Liver (tissue), 9 donors: ENCODE data around the gene SH3PXD2A. TPM values are rescaled to one million over a fixed set of nuclear protein-coding genes. Genes with fewer than 3 reads are reported as not detected.
A peak's percentile ranks its signal among the peaks of the same experiment; 100 is the strongest.

Experiments
- DNase-seq: peaks from one replicate; pipeline ENCODE4 v3.0.0-alpha.2; 2017; ENCODE audit warnings: low spot score
- H3K27ac ChIP-seq, 2 donors: one replicate each; pipeline ENCODE4 v1.7.0; 2013; ENCODE audit warnings: inconsistent platforms in 2 of 2, low read length in 2 of 2, control low read depth in 1 of 2, low read depth in 1 of 2, mild to moderate bottlenecking in 1 of 2
- H3K27me3 ChIP-seq, 4 donors: one replicate each; pipeline versions ENCODE4 v1.6.1 to v1.7.0; 2013; ENCODE audit warnings: low read length in 3 of 4, inconsistent platforms in 1 of 4, mild to moderate bottlenecking in 1 of 4, moderate library complexity in 1 of 4; ENCODE audit not compliant: control insufficient read depth in 4 of 4, insufficient read depth in 4 of 4
- H3K36me3 ChIP-seq, 4 donors: one replicate each; pipeline versions ENCODE4 v1.6.1 to v1.7.0; 2013; ENCODE audit warnings: low read length in 3 of 4, mild to moderate bottlenecking in 3 of 4, low read depth in 1 of 4, moderate library complexity in 1 of 4; ENCODE audit not compliant: control insufficient read depth in 4 of 4, insufficient read depth in 3 of 4
- H3K4me1 ChIP-seq, 4 donors: one replicate each; pipeline versions ENCODE4 v1.6.1 to v1.7.0; 2013; ENCODE audit warnings: low read length in 3 of 4, mild to moderate bottlenecking in 3 of 4, moderate library complexity in 1 of 4; ENCODE audit not compliant: control insufficient read depth in 4 of 4, insufficient read depth in 4 of 4
- H3K4me3 ChIP-seq, 3 donors: one replicate each; pipeline versions ENCODE4 v1.6.1 to v1.7.0; 2013; ENCODE audit warnings: low read length in 3 of 3, control low read depth in 1 of 3, low read depth in 1 of 3, mild to moderate bottlenecking in 1 of 3
- H3K9ac ChIP-seq, 2 donors: one replicate each; pipeline ENCODE4 v1.7.0; 2013; ENCODE audit warnings: low read length in 2 of 2, mild to moderate bottlenecking in 2 of 2, moderate library complexity in 2 of 2, control low read depth in 1 of 2, low read depth in 1 of 2
- H3K9me3 ChIP-seq, 4 donors: one replicate each; pipeline versions ENCODE4 v1.6.1 to v1.7.0; 2013; ENCODE audit warnings: low read length in 3 of 4; ENCODE audit not compliant: control insufficient read depth in 4 of 4
- CTCF ChIP-seq: fragments of 150-350 bp; IDR thresholded peaks from 2 replicates; pipeline ENCODE4 v1.5.1; 2017; ENCODE audit warnings: improper control_type of control experiment, low read depth, low read length; ENCODE audit not compliant: missing input control
- EGR1 ChIP-seq, 2 donors: IDR thresholded peaks; 2 replicates each; pipeline ENCODE4 v1.6.1; 2016 to 2018; ENCODE audit warnings: antibody characterized with exemption in 2 of 2, low read depth in 2 of 2
- FOXA1 ChIP-seq: IDR thresholded peaks from 2 replicates; pipeline ENCODE4 v1.6.1; 2016; ENCODE audit warnings: antibody characterized with exemption
- FOXA2 ChIP-seq: IDR thresholded peaks from 2 replicates; pipeline ENCODE4 v1.6.1; 2016; ENCODE audit warnings: antibody characterized with exemption
- GABPA ChIP-seq, 2 donors: IDR thresholded peaks in 1 of 2; conservative IDR thresholded peaks in 1 of 2; 2 replicates each; pipeline ENCODE4 v1.6.1; 2016; ENCODE audit warnings: antibody characterized with exemption in 2 of 2, mild to moderate bottlenecking in 1 of 2, moderate library complexity in 1 of 2
- HNF4A ChIP-seq, 2 donors: conservative IDR thresholded peaks; 2 replicates each; pipeline ENCODE4 v1.6.1; 2016; ENCODE audit warnings: antibody characterized with exemption in 2 of 2, mild to moderate bottlenecking in 2 of 2
- HNF4G ChIP-seq: IDR thresholded peaks from 2 replicates; pipeline ENCODE4 v1.6.1; 2016; ENCODE audit warnings: antibody characterized with exemption
- JUND ChIP-seq, 2 donors: IDR thresholded peaks; 2 replicates each; pipeline ENCODE4 v1.6.1; 2016; ENCODE audit warnings: antibody characterized with exemption in 2 of 2
- NR2F2 ChIP-seq: IDR thresholded peaks from 2 replicates; pipeline ENCODE4 v1.6.1; 2016; ENCODE audit warnings: antibody characterized with exemption
- RAD21 ChIP-seq, 2 donors: IDR thresholded peaks; 2 replicates each; pipeline ENCODE4 v1.6.1; 2016; ENCODE audit warnings: antibody characterized with exemption in 2 of 2, mild to moderate bottlenecking in 2 of 2
- REST ChIP-seq: IDR thresholded peaks from 2 replicates; pipeline ENCODE4 v1.6.1; 2016; ENCODE audit warnings: antibody characterized with exemption, mild to moderate bottlenecking
- SP1 ChIP-seq: IDR thresholded peaks from 2 replicates; pipeline ENCODE4 v1.6.1; 2018; ENCODE audit warnings: antibody characterized with exemption, mild to moderate bottlenecking
- TAF1 ChIP-seq: conservative IDR thresholded peaks from 2 replicates; pipeline ENCODE4 v1.6.1; 2016; ENCODE audit warnings: antibody characterized with exemption, mild to moderate bottlenecking
- WGBS: extraction: QIAGEN DNeasy Blood & Tissue Kit; methylation state at CpG from one replicate; pipeline ENCODE4 v1.1.7; 2013; 5-methylcytosine and 5-hydroxymethylcytosine counted together
- polyA plus RNA-seq, 2 donors: library from polyadenylated mRNA; stranded (reverse) in 1 of 2; unstranded in 1 of 2; fragments of 200-250 nt in 1 of 2; fragments of >200 nt in 1 of 2; fragmentation: Nextera tagmentation in 1 of 2; extraction: Ambion mirVana in 1 of 2; gene quantifications; one replicate each; pipeline versions ENCODE4 v1.2.1 to v1.2.3, GENCODE V29; 2013 to 2015
- total RNA-seq, 2 donors: library from RNA; depleted of rRNA; stranded (reverse); fragments of >200 nt; gene quantifications; one replicate each; pipeline ENCODE4 v1.2.3, GENCODE V29; 2014
- TF ChIP-seq, protein P1 (sequence below): IDR thresholded peaks from 2 replicates; pipeline ENCODE4 v1.6.1; 2016; ENCODE audit warnings: antibody characterized with exemption
- TF ChIP-seq, protein P2 (sequence below): IDR thresholded peaks from 2 replicates; pipeline ENCODE4 v1.6.1; 2016; ENCODE audit warnings: antibody characterized with exemption
- TF ChIP-seq, protein P3 (sequence below): IDR thresholded peaks from 2 replicates; pipeline ENCODE4 v1.6.1; 2016; ENCODE audit warnings: antibody characterized with exemption
- donor health status: healthy.
- donor health status: healthy.
- donor health status: healthy.
- donor health status: healthy.
- donor health status: healthy.

Gene SH3PXD2A
- total and polyA plus RNA-seq, 4 donors, result 0.82 to 5.5 (median 3.9) TPM

DNA sequence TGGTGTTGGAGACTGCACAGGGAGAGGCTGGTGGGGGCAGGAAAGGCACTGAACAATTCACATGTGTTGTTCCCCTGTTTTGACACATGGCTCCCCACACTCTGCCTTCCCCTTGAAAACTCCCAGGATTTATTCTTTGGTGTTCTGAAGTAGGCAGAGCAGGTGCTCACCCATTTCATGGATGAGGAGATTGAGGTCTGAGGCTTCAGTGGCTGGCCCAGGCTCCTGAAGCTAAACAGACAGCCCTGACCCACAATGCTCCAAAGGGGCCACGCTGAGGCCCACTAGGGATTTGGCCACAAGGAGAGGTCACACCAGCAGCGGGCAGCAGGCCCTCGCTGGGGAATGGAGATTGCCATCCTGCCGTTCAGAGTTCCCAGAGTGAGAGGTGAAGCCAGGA is 157.6 kb downstream of the SH3PXD2A start:
- Histone ChIP-seq H3K4me1 (no peaks in the 10 kb centered on the region), H3K9ac (no peak overlapping the region), H3K27me3 (no peaks in the 10 kb centered on the region), H3K27ac (no peak overlapping the region), H3K4me3 (no peak overlapping the region), H3K36me3 (no peaks in the 10 kb centered on the region), H3K9me3 (no peaks in the 10 kb centered on the region)
- 95% methylated on average over 4 of the region's 4 CpGs for WGBS
- no peak for DNase-seq
- TF ChIP-seq, protein P1, sequence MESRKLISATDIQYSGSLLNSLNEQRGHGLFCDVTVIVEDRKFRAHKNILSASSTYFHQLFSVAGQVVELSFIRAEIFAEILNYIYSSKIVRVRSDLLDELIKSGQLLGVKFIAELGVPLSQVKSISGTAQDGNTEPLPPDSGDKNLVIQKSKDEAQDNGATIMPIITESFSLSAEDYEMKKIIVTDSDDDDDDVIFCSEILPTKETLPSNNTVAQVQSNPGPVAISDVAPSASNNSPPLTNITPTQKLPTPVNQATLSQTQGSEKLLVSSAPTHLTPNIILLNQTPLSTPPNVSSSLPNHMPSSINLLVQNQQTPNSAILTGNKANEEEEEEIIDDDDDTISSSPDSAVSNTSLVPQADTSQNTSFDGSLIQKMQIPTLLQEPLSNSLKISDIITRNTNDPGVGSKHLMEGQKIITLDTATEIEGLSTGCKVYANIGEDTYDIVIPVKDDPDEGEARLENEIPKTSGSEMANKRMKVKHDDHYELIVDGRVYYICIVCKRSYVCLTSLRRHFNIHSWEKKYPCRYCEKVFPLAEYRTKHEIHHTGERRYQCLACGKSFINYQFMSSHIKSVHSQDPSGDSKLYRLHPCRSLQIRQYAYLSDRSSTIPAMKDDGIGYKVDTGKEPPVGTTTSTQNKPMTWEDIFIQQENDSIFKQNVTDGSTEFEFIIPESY, result no peak
- TF ChIP-seq RAD21 (IDR thresholded peaks at IDR 0.05) (no peak), FOXA1 (no peak), FOXA2 (no peak), REST (no peak), GABPA (IDR thresholded peaks at IDR 0.05 in 1 of 2, conservative IDR thresholded peaks at IDR 0.05 in 1 of 2) (no peak), JUND (IDR thresholded peaks at IDR 0.05) (no peak), NR2F2 (no peak), TAF1 (no peak), EGR1 (IDR thresholded peaks at IDR 0.05; ENCODE audit: low read depth in 2 of 2) (no peak), HNF4G (no peak), SP1 (no peak), HNF4A (conservative IDR thresholded peaks at IDR 0.05) (no peak)
- TF ChIP-seq, protein P2, sequence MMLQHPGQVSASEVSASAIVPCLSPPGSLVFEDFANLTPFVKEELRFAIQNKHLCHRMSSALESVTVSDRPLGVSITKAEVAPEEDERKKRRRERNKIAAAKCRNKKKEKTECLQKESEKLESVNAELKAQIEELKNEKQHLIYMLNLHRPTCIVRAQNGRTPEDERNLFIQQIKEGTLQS, result no peak
- TF ChIP-seq, protein P3, sequence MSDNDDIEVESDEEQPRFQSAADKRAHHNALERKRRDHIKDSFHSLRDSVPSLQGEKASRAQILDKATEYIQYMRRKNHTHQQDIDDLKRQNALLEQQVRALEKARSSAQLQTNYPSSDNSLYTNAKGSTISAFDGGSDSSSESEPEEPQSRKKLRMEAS, result no peak

- 59% methylated on average over 10 of the region's 10 CpGs for WGBS
- no peak overlapping the region for H3K27ac ChIP-seq
- no peaks in the 10 kb centered on the region for H3K9me3 ChIP-seq
- no peaks in the 10 kb centered on the region for H3K4me1 ChIP-seq
- H3K36me3 ChIP-seq, result no peaks in the 10 kb centered on the region
- no peak for DNase-seq
- H3K9ac ChIP-seq, result no peak overlapping the region
- H3K27me3 ChIP-seq, result no peaks in the 10 kb centered on the region
- TF ChIP-seq CTCF (peak; percentile 4), FOXA2 (no peak)
- no peak overlapping the region for H3K4me3 ChIP-seq
Measured at GRCh38 chr10:103696411-103697145, 158.8 kb downstream of the SH3PXD2A start.
